HepG2 (cell line): Measurements from ENCODE around the gene RHBDF2. TPM values are rescaled to one million over a fixed set of nuclear protein-coding genes. Genes with fewer than 3 reads are reported as not detected.
A peak's percentile ranks its signal among the peaks of the same experiment; 100 is the strongest.

Source experiments
- ATAC-seq: fragments of 200-7000 bp; cut with Tn5 transposase; 3 replicates; pipeline ENCODE4 v1.9.1; 2020; ENCODE audit warnings: mild to moderate bottlenecking, moderate library complexity
- BruUV-seq: library from RNA; stranded (reverse); fragments of 400-500 nt; replicated peaks from 2 replicates; lab custom pipeline; 2021; lab: Mats Ljungman, UMichigan
- CTCF ChIA-PET: fragments of 300-600 bp; formaldehyde crosslinking; extraction: SDS; loops from one replicate; lab custom pipeline; 2021; ENCODE audit warnings: low total read pairs, inconsistent platforms, low intra/inter-chr PET ratio; lab: Yijun Ruan, JAX
- POLR2A ChIA-PET: fragments of 350-600 bp; sonication (Branson Sonifier 250); formaldehyde crosslinking; loops from one replicate; lab custom pipeline; 2020; ENCODE audit warnings: antibody characterized with exemption, inconsistent platforms; lab: Yijun Ruan, JAX
- DNase-seq: peaks from one replicate; pipeline ENCODE4 v3.0.0-alpha.2; 2015; ENCODE audit warnings: low spot score
- FAIRE-seq: peaks from 3 replicates; lab custom pipeline; 2011; peaks lifted over from hg19 to GRCh38; lab: Jason Lieb, UNC
- H2AFZ ChIP-seq: one replicate; pipeline ENCODE4 v1.6.1; 2011; ENCODE audit warnings: low read length, inconsistent platforms
- H3K27ac ChIP-seq: fragments of 300-600 bp; 3 replicates; pipeline ENCODE4 v1.8.0; 2011; ENCODE audit warnings: mixed run types, mild to moderate bottlenecking, mixed read lengths, low read length, inconsistent platforms; ENCODE audit not compliant: insufficient read depth; ENCODE audit errors: extremely low read length
- H3K27me3 ChIP-seq, 2 experiments: fragments of 200-600 bp in 1 of 2; 2 replicates in 1 of 2; 3 replicates in 1 of 2; pipeline versions ENCODE4 v1.6.0 to v1.8.0; 2011; ENCODE audit warnings: low read length in 2 of 2, mild to moderate bottlenecking in 2 of 2, moderate library complexity in 2 of 2, inconsistent platforms in 1 of 2; ENCODE audit not compliant: insufficient read depth in 2 of 2, control insufficient read depth in 1 of 2
- H3K36me3 ChIP-seq, 2 experiments: fragments of 200-600 bp in 1 of 2; replicated peaks in 1 of 2; 2 replicates in 1 of 2; 3 replicates in 1 of 2; pipeline versions ENCODE4 v1.5.1 to v1.8.0; 2011; ENCODE audit warnings: low read length in 2 of 2, inconsistent platforms in 1 of 2; ENCODE audit not compliant: insufficient read depth in 2 of 2, control insufficient read depth in 1 of 2
- H3K4me1 ChIP-seq: 2 replicates; pipeline ENCODE4 v1.5.1; 2012; ENCODE audit warnings: low read length, inconsistent platforms; ENCODE audit not compliant: insufficient read depth
- H3K4me2 ChIP-seq: 2 replicates; pipeline ENCODE4 v1.6.0; 2011; ENCODE audit warnings: low read depth, low read length, inconsistent platforms
- H3K4me3 ChIP-seq, 3 experiments: fragments of 200-600 bp in 1 of 3; sonication (generic), shearing (Covaris generic) in 1 of 3; replicated peaks in 1 of 3; 2 replicates each; pipeline ENCODE4 v1.5.1; 2011 to 2016; ENCODE audit warnings: low read length in 3 of 3, inconsistent platforms in 2 of 3, low read depth in 2 of 3, mild to moderate bottlenecking in 2 of 3, control low read depth in 1 of 3, mixed read lengths in 1 of 3; ENCODE audit not compliant: insufficient read depth in 1 of 3
- H3K79me2 ChIP-seq: one replicate; pipeline ENCODE4 v1.6.1; 2011; ENCODE audit warnings: low read length, inconsistent platforms; ENCODE audit not compliant: insufficient read depth
- H3K9ac ChIP-seq: 2 replicates; pipeline ENCODE4 v1.6.0; 2011; ENCODE audit warnings: mild to moderate bottlenecking, low read depth, low read length, inconsistent platforms; ENCODE audit not compliant: insufficient read depth
- H3K9me3 ChIP-seq: 2 replicates; pipeline ENCODE4 v1.5.1; 2012; ENCODE audit warnings: mild to moderate bottlenecking, low read length
- H4K20me1 ChIP-seq: 2 replicates; pipeline ENCODE4 v1.6.0; 2011; ENCODE audit warnings: inconsistent platforms, mild to moderate bottlenecking, low read length, moderate library complexity; ENCODE audit not compliant: insufficient read depth
- AGO2 ChIP-seq: fragments of 200-400 bp; formaldehyde crosslinking; optimal IDR thresholded peaks from 2 replicates; pipeline ENCODE3; 2017; ENCODE audit warnings: mild to moderate bottlenecking, low read depth, low read length, moderate library complexity
- DDIT3 ChIP-seq: sonication (generic); formaldehyde crosslinking; IDR thresholded peaks from 2 replicates; pipeline ENCODE4 v1.4.0; 2020; ENCODE audit warnings: mild to moderate bottlenecking, missing genetic modification reagents
- KDM5B ChIP-seq: sonication (generic); formaldehyde crosslinking; IDR thresholded peaks from 2 replicates; pipeline ENCODE4 v1.4.0; 2020; ENCODE audit warnings: missing genetic modification reagents, mild to moderate bottlenecking, borderline replicate concordance
- ZNF703 ChIP-seq: sonication (generic); formaldehyde crosslinking; IDR thresholded peaks from 2 replicates; pipeline ENCODE4 v1.5.1; 2020; ENCODE audit warnings: missing genetic modification reagents, mild to moderate bottlenecking, moderate library complexity, borderline replicate concordance
- WGBS: methylation state at CpG from one replicate; pipeline ENCODE4 v1.1.6; 2017; ENCODE audit warnings: low lambda C conversion rate; 5-methylcytosine and 5-hydroxymethylcytosine counted together
- in situ Hi-C: cut with HindIII; loops from 2 replicates; pipeline ENCODE4 v1.10.0; 2017; ENCODE audit warnings: low pct_unique_long_range_greater_than_20kb; ENCODE audit not compliant: extremely low pct_ligation_motif_present
- intact Hi-C: fragments of 100-400 bp; cut with micrococcal nuclease; formaldehyde crosslinking; loops from one replicate; pipeline ENCODE4 v1.10.0; 2022; ENCODE audit not compliant: unreplicated experiment
- polyA plus RNA-seq, 8 experiments: library from polyadenylated mRNA; depleted of rRNA in 3 of 8; stranded (reverse) in 7 of 8; unstranded in 1 of 8; fragments of >200 nt; fragmentation: Illumina TruSeq in 4 of 8; extraction: Trizol in 4 of 8; gene quantifications; 2 replicates each; pipeline versions ENCODE4 v1.2.1 to v1.2.3, GENCODE V29; 2011 to 2016; ENCODE audit warnings: low read depth in 4 of 8, missing spikeins in 1 of 8, mixed read lengths in 1 of 8; ENCODE audit not compliant: insufficient read depth in 1 of 8
- total RNA-seq, 5 experiments: library from RNA; depleted of rRNA; stranded (reverse); fragments of >200 nt; fragmentation: Illumina TruSeq; extraction: Trizol; gene quantifications; 2 replicates each; pipeline ENCODE4 v1.2.3, GENCODE V29; 2016; ENCODE audit warnings: low read depth in 1 of 5

The RHBDF2 gene
- total and polyA plus RNA-seq, 2 of the 13 experiments (the other 11 are each of a cell fraction or from before 2014, with no cell fraction given), result 7.8 to 24.2 TPM

GRCh38 chr17:76477576-76477975, 23.6 kb downstream of the RHBDF2 start:
- TF ChIP-seq ZNF703 (CRISPR knock-in tag) (no peak), AGO2 (peak; percentile 46)
- POLR2A ChIA-PET, result interaction anchor here (1.1 to 5.7 kb wide), 3 partner anchors 15 to 56 kb away, joined by 3 to 59 read pairs (median 4); partner anchors contain the start of gene RHBDF2
- no peaks in the 10 kb centered on the region for H3K9me3 ChIP-seq
- no peak overlapping the region for H3K4me3 ChIP-seq
- FAIRE-seq (no peak), DNase-seq (no peak), ATAC-seq (no peak)
- H3K9ac ChIP-seq, result no peak overlapping the region
- in situ Hi-C loops (no loop called here), intact Hi-C loops (no loop called here)
- no peak overlapping the region for H3K4me2 ChIP-seq
- no peak overlapping the region for H3K27ac ChIP-seq
- BruUV-seq, result no TSS peak
- H3K4me1 ChIP-seq, result peaks cover 7% of the 10 kb centered on the region; the same call in 1 of the 2 replicates
- peaks cover 0 to 4% of the 10 kb centered on the region in 2 experiments; a peak in 2 of 5 replicates for H3K36me3 ChIP-seq
- H3K79me2 ChIP-seq, result no peaks in the 10 kb centered on the region
- H3K27me3 ChIP-seq, result no peaks in the 10 kb centered on the region
- WGBS, result 89% methylated on average over 13 of the region's 15 CpGs
- CTCF ChIA-PET, result no interaction called here
- H4K20me1 ChIP-seq, result no peaks in the 10 kb centered on the region
- H2AFZ ChIP-seq, result no peak overlapping the region

GRCh38 chr17:76476736-76477135, 24.5 kb downstream of the RHBDF2 start:
- intact Hi-C loops, result no loop called here
- ChIA-PET CTCF (no interaction called here), POLR2A (interaction anchor here (1.1 to 5.7 kb wide), 3 partner anchors 16 to 56 kb away, joined by 3 to 59 read pairs (median 4); partner anchors contain the start of gene RHBDF2)
- Histone ChIP-seq H3K9me3 (no peaks in the 10 kb centered on the region), H3K27ac (no peak overlapping the region), H3K4me1 (peaks cover 7% of the 10 kb centered on the region; the same call in 1 of the 2 replicates), H3K4me2 (no peak overlapping the region), H2AFZ (no peak overlapping the region), H3K36me3 (peaks cover 0 to 6% of the 10 kb centered on the region in 2 experiments; a peak in 2 of 5 replicates), H3K27me3 (no peaks in the 10 kb centered on the region), H3K9ac (no peak overlapping the region), H3K79me2 (no peaks in the 10 kb centered on the region), H3K4me3 (no peak overlapping the region), H4K20me1 (no peaks in the 10 kb centered on the region)
- BruUV-seq, result no TSS peak
- DNase-seq (no peak), FAIRE-seq (no peak), ATAC-seq (no peak)
- in situ Hi-C loops, result no loop called here
- 91% methylated on average over 12 of the region's 20 CpGs for WGBS
- TF ChIP-seq KDM5B, result 0 out of 2 replicates have a peak, but pooled peaks have one; percentile 5
- TF ChIP-seq AGO2, result peak; percentile 47
- TF ChIP-seq DDIT3 (CRISPR knock-in tag), result no peak
